K562 (cell line): ENCODE measurements around the gene MRPL52. TPM values are rescaled to one million over a fixed set of nuclear protein-coding genes. Genes with fewer than 3 reads are reported as not detected.

Experiments used
- ATF4 ChIP-seq: fragments of 450-650 bp; formaldehyde crosslinking; IDR thresholded peaks from 2 replicates; pipeline ENCODE4 v1.4.0; 2022; ENCODE audit warnings: mild to moderate bottlenecking, moderate library complexity
- CBX1 ChIP-seq: sonication (generic); IDR thresholded peaks from 2 replicates; pipeline ENCODE4 v1.6.1; 2016; ENCODE audit warnings: antibody characterized with exemption, low read depth, mild to moderate bottlenecking
- CREM ChIP-seq: IDR thresholded peaks from 2 replicates; pipeline ENCODE4 v1.6.1; 2014; ENCODE audit warnings: antibody characterized with exemption, low read depth
- IRF2 ChIP-seq: sonication (generic); formaldehyde crosslinking; IDR thresholded peaks from 2 replicates; pipeline ENCODE4 v1.8.1; 2022; ENCODE audit warnings: mild to moderate bottlenecking, missing genetic modification reagents
- MCM3 ChIP-seq: fragments of 450-650 bp; IDR thresholded peaks from 2 replicates; pipeline ENCODE4 v1.6.1; 2016
- POLR2A ChIP-seq: fragments of 450-650 bp; conservative IDR thresholded peaks from 2 replicates; pipeline ENCODE4 v1.6.1; 2016
- PRDM10 ChIP-seq: fragments of 450-650 bp; IDR thresholded peaks from 2 replicates; pipeline ENCODE4 v1.6.1; 2018; ENCODE audit not compliant: partially characterized antibody
- RBM15 ChIP-seq: fragments of 200-400 bp; formaldehyde crosslinking; IDR thresholded peaks from 2 replicates; pipeline ENCODE4 v1.6.1; 2018; ENCODE audit warnings: mild to moderate bottlenecking, low read length, moderate library complexity; ENCODE audit not compliant: insufficient read depth
- SP2 ChIP-seq: IDR thresholded peaks from 2 replicates; pipeline ENCODE4 v1.6.1; 2011; ENCODE audit warnings: mild to moderate bottlenecking, low read depth, low read length, moderate library complexity; ENCODE audit not compliant: poor library complexity, severe bottlenecking; ENCODE audit errors: extremely low read depth
- STAT6 ChIP-seq: sonication (generic); formaldehyde crosslinking; IDR thresholded peaks from 2 replicates; pipeline ENCODE4 v1.8.1; 2023; ENCODE audit warnings: mild to moderate bottlenecking, missing genetic modification reagents
- TCF7L2 ChIP-seq: fragments of 150-350 bp; IDR thresholded peaks from 2 replicates; pipeline ENCODE4 v1.6.1; 2016; ENCODE audit warnings: low read depth, mild to moderate bottlenecking, low read length, moderate library complexity
- THAP12 ChIP-seq: fragments of 250-450 bp; sonication (Bioruptor Pico); IDR thresholded peaks from 2 replicates; pipeline ENCODE4 v1.9.0; 2021; ENCODE audit warnings: mild to moderate bottlenecking, inconsistent platforms
- TOE1 ChIP-seq, 2 experiments: fragments of 450-650 bp in 1 of 2; sonication (generic) in 1 of 2; formaldehyde crosslinking in 1 of 2; IDR thresholded peaks; 2 replicates each; pipeline versions ENCODE4 v1.7.1 to v1.8.0; 2016 to 2022; ENCODE audit warnings: borderline replicate concordance in 2 of 2, mild to moderate bottlenecking in 2 of 2, antibody characterized with exemption in 1 of 2, inconsistent platforms in 1 of 2, low read depth in 1 of 2, missing genetic modification reagents in 1 of 2, moderate library complexity in 1 of 2
- polyA plus RNA-seq, 8 experiments: library from polyadenylated mRNA; depleted of rRNA in 4 of 8; stranded (reverse) in 5 of 8; unstranded in 3 of 8; fragments of >200 nt; fragmentation: Nextera tagmentation in 2 of 8; fragmentation: Illumina TruSeq in 1 of 8; extraction: Ambion mirVana in 2 of 8; extraction: Trizol in 1 of 8; gene quantifications; 2 replicates each; pipeline versions ENCODE4 v1.2.1 to v1.2.3, GENCODE V29; 2011 to 2014; ENCODE audit warnings: inconsistent platforms in 1 of 8, missing spikeins in 1 of 8
- total RNA-seq, 7 experiments: library from RNA; depleted of rRNA in 6 of 7; stranded (reverse); fragments of >200 nt in 6 of 7; fragmentation: Illumina TruSeq in 2 of 7; extraction: Trizol in 2 of 7; gene quantifications; 2 replicates each; pipeline versions ENCODE4 v1.2.1 to v1.2.3, GENCODE V29; 2011 to 2021; ENCODE audit warnings: low replicate concordance in 1 of 7

The MRPL52 gene
- total and polyA plus RNA-seq, 9 of the 15 experiments (the other 6 are each of a cell fraction or from before 2014, with no cell fraction given), result 56.5 to 213 (median 168) TPM

- no peak for TF ChIP-seq THAP12 (CRISPR knock-in tag)
- no peak for TF ChIP-seq ATF4 (CRISPR knock-in tag)
- no peak for TF ChIP-seq IRF2 (CRISPR knock-in tag)
- no peak for TF ChIP-seq RBM15
- TF ChIP-seq STAT6 (CRISPR knock-in tag), result peak; percentile 79; the same call in 1 of the 2 replicates
- peak; percentile 36; the same call in 1 of the 2 replicates for TF ChIP-seq CREM
- TF ChIP-seq PRDM10, result peak; percentile 90
- TF ChIP-seq SP2, result no peak
- TF ChIP-seq TOE1 (IDR thresholded peaks at IDR 0.05; ENCODE audit: borderline replicate concordance), result peak; percentile 66; the same call in 1 of the 2 replicates
- no peak for TF ChIP-seq TOE1 (CRISPR knock-in tag; IDR thresholded peaks at IDR 0.05; ENCODE audit: borderline replicate concordance, low read depth)
- no peak for TF ChIP-seq CBX1
- TF ChIP-seq POLR2A, result no peak
- no peak for TF ChIP-seq MCM3
- TF ChIP-seq TCF7L2, result no peak
Observed at GRCh38 chr14:22852940-22853767, 23.5 kb downstream of the MRPL52 start (continued).
